HFFc6 (cell line): ENCODE results near the gene GIT2. TPM values are rescaled to one million over a fixed set of nuclear protein-coding genes. Genes with fewer than 3 reads are reported as not detected.

ENCODE experiments used
- DNase-seq: peaks from one replicate; pipeline ENCODE4 v3.0.0-alpha.2; 2018
- H3K27ac Mint-ChIP-seq: 2 replicates; pipeline ENCODE4 v1.8.0; 2020; ENCODE audit warnings: mild to moderate bottlenecking, mixed read lengths
- H3K27me3 Mint-ChIP-seq: 2 replicates; pipeline ENCODE4 v1.8.0; 2021; ENCODE audit warnings: mild to moderate bottlenecking, moderate library complexity, mixed read lengths; ENCODE audit not compliant: insufficient read depth
- H3K36me3 Mint-ChIP-seq: 2 replicates; pipeline ENCODE4 v1.8.0; 2021; ENCODE audit warnings: low read depth, mixed read lengths
- H3K4me1 Mint-ChIP-seq: 2 replicates; pipeline ENCODE4 v1.8.0; 2020; ENCODE audit warnings: low read depth, mixed read lengths
- H3K4me3 Mint-ChIP-seq: 2 replicates; pipeline ENCODE4 v1.8.0; 2020; ENCODE audit warnings: mild to moderate bottlenecking, moderate library complexity, mixed read lengths
- H3K9me3 Mint-ChIP-seq: 2 replicates; pipeline ENCODE4 v1.8.0; 2020; ENCODE audit warnings: mild to moderate bottlenecking, mixed read lengths
- CTCF ChIP-seq: fragments of 200-600 bp; sonication (generic); IDR thresholded peaks from 2 replicates; pipeline ENCODE4 v1.5.0; 2021; ENCODE audit warnings: antibody characterized with exemption, mild to moderate bottlenecking
- total RNA-seq, 6 experiments: library from RNA; stranded (reverse); fragmentation: NEBNext Ultra II Directional; extraction: Animal tissue kit (Norgen Biotek cat#: 25700); gene quantifications; 2 replicates in 1 of 6; 3 replicates in 5 of 6; pipeline ENCODE4 v1.2.3, GENCODE V29; 2021

The GIT2 gene
- total RNA-seq, 6 experiments from 2014 or later = 56.9 to 68.8 (median 64.9) TPM

- Mint-ChIP-seq H3K4me3 (no peak overlapping the region), H3K36me3 (peaks cover 49% of the 10 kb centered on the region), H3K4me1 (peaks cover 48% of the 10 kb centered on the region), H3K9me3 (no peaks in the 10 kb centered on the region), H3K27ac (peak overlapping the region; percentile 82), H3K27me3 (peaks cover 3% of the 10 kb centered on the region)
- peak; percentile 71 for DNase-seq
- no peak for TF ChIP-seq CTCF
Measured at GRCh38 chr12:109963743-109964429, 32.3 kb downstream of the GIT2 start.

GRCh38 chr12:109963330-109963729 lies 32.8 kb downstream of the GIT2 start:
- TF ChIP-seq CTCF = no peak
- H3K4me1 Mint-ChIP-seq = peaks cover 54% of the 10 kb centered on the region
- H3K27ac Mint-ChIP-seq = peak overlapping the region; percentile 82
- H3K4me3 Mint-ChIP-seq = no peak overlapping the region
- no peaks in the 10 kb centered on the region for H3K9me3 Mint-ChIP-seq
- H3K36me3 Mint-ChIP-seq = peaks cover 55% of the 10 kb centered on the region
- no peak for DNase-seq
- H3K27me3 Mint-ChIP-seq = peaks cover 3% of the 10 kb centered on the region

GRCh38 chr12:109962398-109962797 lies 33.8 kb downstream of the GIT2 start:
- no peak for DNase-seq

GRCh38 chr12:109961612-109962011 lies 34.6 kb downstream of the GIT2 start:
- H3K36me3 Mint-ChIP-seq = peaks cover 53% of the 10 kb centered on the region
- TF ChIP-seq CTCF = no peak
- H3K4me3 Mint-ChIP-seq = no peak overlapping the region
- H3K4me1 Mint-ChIP-seq = peaks cover 42% of the 10 kb centered on the region
- no peaks in the 10 kb centered on the region for H3K9me3 Mint-ChIP-seq
- H3K27me3 Mint-ChIP-seq = no peaks in the 10 kb centered on the region; the same call in 1 of the 2 replicates
- peak overlapping the region; percentile 7; the same call in 1 of the 2 replicates for H3K27ac Mint-ChIP-seq
- DNase-seq = peak; percentile 20

More at GRCh38 chr12:109962398-109962797, 33.8 kb downstream of the GIT2 start:
- Mint-ChIP-seq H3K27me3 (no peaks in the 10 kb centered on the region; the same call in 1 of the 2 replicates), H3K9me3 (no peaks in the 10 kb centered on the region), H3K36me3 (peaks cover 49% of the 10 kb centered on the region), H3K27ac (no peak overlapping the region), H3K4me3 (no peak overlapping the region), H3K4me1 (peaks cover 45% of the 10 kb centered on the region)
- TF ChIP-seq CTCF = no peak

GRCh38 chr12:109961201-109961600 lies 35.0 kb downstream of the GIT2 start:
- DNase-seq = no peak
- no peaks in the 10 kb centered on the region for H3K9me3 Mint-ChIP-seq
- H3K36me3 Mint-ChIP-seq = peaks cover 53% of the 10 kb centered on the region
- peak overlapping the region; percentile 7; the same call in 1 of the 2 replicates for H3K27ac Mint-ChIP-seq
- no peak for TF ChIP-seq CTCF
- no peaks in the 10 kb centered on the region; the same call in 1 of the 2 replicates for H3K27me3 Mint-ChIP-seq
- no peak overlapping the region for H3K4me3 Mint-ChIP-seq
- H3K4me1 Mint-ChIP-seq = peaks cover 42% of the 10 kb centered on the region
